Caco-2 (cell line): Measurements from ENCODE around the gene ABHD5. TPM values are rescaled to one million over a fixed set of nuclear protein-coding genes. Genes with fewer than 3 reads are reported as not detected.
"Not testable (repeated sequence)": the region's sequence is repeated elsewhere in the genome, so short reads cannot be mapped to it uniquely, and the experiment has no call there.

Experiments
- BruUV-seq: library from RNA; stranded (reverse); fragments of 400-500 nt; replicated peaks from 2 replicates; lab custom pipeline; 2021; lab: Mats Ljungman, UMichigan
- CTCF ChIA-PET: fragments of 300-600 bp; sonication (Branson Sonifier 250); formaldehyde crosslinking; loops from one replicate; lab custom pipeline; 2022; ENCODE audit warnings: antibody characterized with exemption; lab: Charles Lee
- POLR2A ChIA-PET: fragments of 300-600 bp; sonication (Branson Sonifier 250); formaldehyde crosslinking; loops from one replicate; lab custom pipeline; 2022; ENCODE audit warnings: antibody characterized with exemption; lab: Charles Lee
- DNase-seq, 2 experiments: peaks; one replicate each; pipeline versions ENCODE4 v3.0.0 to v3.0.0-alpha.2; 2020 to 2022
- H3K27me3 ChIP-seq: replicated peaks from 2 replicates; pipeline ENCODE4 v1.6.0; 2011; ENCODE audit warnings: low read length; ENCODE audit not compliant: control insufficient read depth, insufficient read depth
- H3K36me3 ChIP-seq: 2 replicates; pipeline ENCODE4 v1.5.1; 2011; ENCODE audit warnings: low read length; ENCODE audit not compliant: control insufficient read depth, insufficient read depth
- H3K4me1 ChIP-seq: fragments of 250-450 bp; sonication (Bioruptor Pico); 2 replicates; pipeline ENCODE4 v1.5.1; 2020; ENCODE audit warnings: mild to moderate bottlenecking
- H3K4me3 ChIP-seq: 2 replicates; pipeline ENCODE4 v1.5.1; 2011; ENCODE audit warnings: low read depth, mild to moderate bottlenecking, control low read depth, low read length
- H3K9me3 ChIP-seq: fragments of 250-450 bp; sonication (Bioruptor Pico); 2 replicates; pipeline ENCODE4 v1.5.1; 2020; ENCODE audit warnings: mild to moderate bottlenecking, moderate library complexity
- H3K27ac Mint-ChIP-seq: one replicate; pipeline ENCODE4 v1.8.0; 2022; ENCODE audit warnings: mixed read lengths; ENCODE audit not compliant: unreplicated experiment
- H3K27me3 Mint-ChIP-seq: one replicate; pipeline ENCODE4 v1.8.0; 2022; ENCODE audit warnings: mixed read lengths; ENCODE audit not compliant: insufficient read depth, unreplicated experiment
- H3K36me3 Mint-ChIP-seq: one replicate; pipeline ENCODE4 v1.8.0; 2022; ENCODE audit warnings: mild to moderate bottlenecking, mixed read lengths; ENCODE audit not compliant: insufficient read depth, unreplicated experiment
- H3K4me1 Mint-ChIP-seq: one replicate; pipeline ENCODE4 v1.8.0; 2022; ENCODE audit warnings: low read depth, mixed read lengths; ENCODE audit not compliant: unreplicated experiment
- H3K4me3 Mint-ChIP-seq: one replicate; pipeline ENCODE4 v1.8.0; 2022; ENCODE audit warnings: mild to moderate bottlenecking, moderate library complexity, mixed read lengths; ENCODE audit not compliant: unreplicated experiment
- H3K9me3 Mint-ChIP-seq: one replicate; pipeline ENCODE4 v1.8.0; 2022; ENCODE audit warnings: mixed read lengths; ENCODE audit not compliant: unreplicated experiment
- intact Hi-C: fragments of 100-400 bp; cut with micrococcal nuclease; formaldehyde crosslinking; loops from one replicate; pipeline ENCODE4 v1.10.0; 2022; ENCODE audit not compliant: unreplicated experiment
- total RNA-seq: library from RNA; stranded (reverse); gene quantifications from 2 replicates; pipeline ENCODE4 v1.2.3, GENCODE V29; 2022
- TF ChIP-seq, protein P1 (sequence below), 2 experiments: fragments of 200-600 bp in 1 of 2; IDR thresholded peaks; 1 replicate in 1 of 2; 2 replicates in 1 of 2; pipeline versions ENCODE4 v1.5.1 to v1.8.0; 2011 to 2022; ENCODE audit warnings: antibody characterized with exemption in 1 of 2, control low read depth in 1 of 2, inconsistent platforms in 1 of 2, low read depth in 1 of 2, low read length in 1 of 2, mild to moderate bottlenecking in 1 of 2, moderate library complexity in 1 of 2; ENCODE audit not compliant: insufficient read depth in 1 of 2, severe bottlenecking in 1 of 2, unreplicated experiment in 1 of 2

Gene ABHD5
- total RNA-seq, 1 experiment from 2014 or later = 12.3 TPM

GRCh38 chr3:43659250-43659880, 31.4 kb upstream of the ABHD5 start:
- H3K4me1 Mint-ChIP-seq = no peaks in the 10 kb centered on the region
- CTCF ChIA-PET = no interaction called here

GRCh38 chr3:43661376-43661775, 29.4 kb upstream of the ABHD5 start:
- BruUV-seq, intact Hi-C loops, H3K36me3 ChIP-seq, H3K4me1 Mint-ChIP-seq, DNase-seq, H3K4me3 ChIP-seq, H3K9me3 ChIP-seq, H3K36me3 Mint-ChIP-seq, H3K4me3 Mint-ChIP-seq, H3K27me3 ChIP-seq, CTCF ChIA-PET, H3K27ac Mint-ChIP-seq, POLR2A ChIA-PET, H3K4me1 ChIP-seq, H3K27me3 Mint-ChIP-seq: not testable (repeated sequence)
- H3K9me3 Mint-ChIP-seq = peaks cover 18% of the 10 kb centered on the region

More at GRCh38 chr3:43659250-43659880, 31.4 kb upstream of the ABHD5 start:
- no peaks in the 10 kb centered on the region for H3K27me3 ChIP-seq
- peak; percentile 12 to 51 for DNase-seq
- no peaks in the 10 kb centered on the region for H3K9me3 ChIP-seq
- H3K4me3 Mint-ChIP-seq = no peak overlapping the region
- H3K4me1 ChIP-seq = no peaks in the 10 kb centered on the region
- H3K9me3 Mint-ChIP-seq = peaks cover 18% of the 10 kb centered on the region
- H3K27me3 Mint-ChIP-seq = peaks cover 3% of the 10 kb centered on the region
- no peak overlapping the region for H3K27ac Mint-ChIP-seq
- H3K4me3 ChIP-seq = no peak overlapping the region
- POLR2A ChIA-PET = no interaction called here
- TF ChIP-seq, protein P1, sequence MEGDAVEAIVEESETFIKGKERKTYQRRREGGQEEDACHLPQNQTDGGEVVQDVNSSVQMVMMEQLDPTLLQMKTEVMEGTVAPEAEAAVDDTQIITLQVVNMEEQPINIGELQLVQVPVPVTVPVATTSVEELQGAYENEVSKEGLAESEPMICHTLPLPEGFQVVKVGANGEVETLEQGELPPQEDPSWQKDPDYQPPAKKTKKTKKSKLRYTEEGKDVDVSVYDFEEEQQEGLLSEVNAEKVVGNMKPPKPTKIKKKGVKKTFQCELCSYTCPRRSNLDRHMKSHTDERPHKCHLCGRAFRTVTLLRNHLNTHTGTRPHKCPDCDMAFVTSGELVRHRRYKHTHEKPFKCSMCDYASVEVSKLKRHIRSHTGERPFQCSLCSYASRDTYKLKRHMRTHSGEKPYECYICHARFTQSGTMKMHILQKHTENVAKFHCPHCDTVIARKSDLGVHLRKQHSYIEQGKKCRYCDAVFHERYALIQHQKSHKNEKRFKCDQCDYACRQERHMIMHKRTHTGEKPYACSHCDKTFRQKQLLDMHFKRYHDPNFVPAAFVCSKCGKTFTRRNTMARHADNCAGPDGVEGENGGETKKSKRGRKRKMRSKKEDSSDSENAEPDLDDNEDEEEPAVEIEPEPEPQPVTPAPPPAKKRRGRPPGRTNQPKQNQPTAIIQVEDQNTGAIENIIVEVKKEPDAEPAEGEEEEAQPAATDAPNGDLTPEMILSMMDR (IDR thresholded peaks at IDR 0.05; ENCODE audit: insufficient read depth in 1 of 2, low read depth in 1 of 2, low read length in 1 of 2, severe bottlenecking in 1 of 2, unreplicated experiment in 1 of 2) = no peak
- H3K36me3 ChIP-seq = no peaks in the 10 kb centered on the region
- H3K36me3 Mint-ChIP-seq = no peaks in the 10 kb centered on the region
- intact Hi-C loops = no loop called here
- no TSS peak for BruUV-seq

GRCh38 chr3:43665011-43665410, 25.7 kb upstream of the ABHD5 start:
- DNase-seq, CTCF ChIA-PET, H3K36me3 Mint-ChIP-seq, H3K27me3 Mint-ChIP-seq, H3K9me3 ChIP-seq, H3K4me3 ChIP-seq, H3K27me3 ChIP-seq, H3K27ac Mint-ChIP-seq, intact Hi-C loops, H3K4me1 Mint-ChIP-seq, POLR2A ChIA-PET, BruUV-seq, H3K4me1 ChIP-seq, H3K4me3 Mint-ChIP-seq, H3K36me3 ChIP-seq: not testable (repeated sequence)
- peaks cover 16% of the 10 kb centered on the region for H3K9me3 Mint-ChIP-seq

- intact Hi-C loops = no loop called here
- Mint-ChIP-seq H3K4me3 (no peak overlapping the region), H3K27ac (no peak overlapping the region), H3K4me1 (no peaks in the 10 kb centered on the region), H3K27me3 (no peaks in the 10 kb centered on the region), H3K36me3 (no peaks in the 10 kb centered on the region), H3K9me3 (no peaks in the 10 kb centered on the region)
- TF ChIP-seq, protein P1 (IDR thresholded peaks at IDR 0.05; ENCODE audit: insufficient read depth in 1 of 2, low read depth in 1 of 2, low read length in 1 of 2, severe bottlenecking in 1 of 2, unreplicated experiment in 1 of 2) = no peak
- H3K27me3 ChIP-seq = no peaks in the 10 kb centered on the region
- no peak for DNase-seq
- H3K9me3 ChIP-seq = no peaks in the 10 kb centered on the region
- H3K4me3 ChIP-seq = no peak overlapping the region
- ChIA-PET POLR2A (no interaction called here), CTCF (no interaction called here)
- no peaks in the 10 kb centered on the region for H3K4me1 ChIP-seq
- H3K36me3 ChIP-seq = no peaks in the 10 kb centered on the region
- no TSS peak for BruUV-seq
These were observed 19.9 kb upstream of the ABHD5 start for GRCh38 chr3:43670635-43671522.
